Keratinocyte (primary cell): ENCODE measurements around the gene RRP1B. TPM values are rescaled to one million over a fixed set of nuclear protein-coding genes. Genes with fewer than 3 reads are reported as not detected.

ENCODE experiments used
- DNase-seq: peaks from one replicate; pipeline ENCODE4 v3.0.0-alpha.2; 2011; ENCODE audit warnings: low read depth, missing footprints, low spot score
- FAIRE-seq: peaks from 2 replicates; lab custom pipeline; 2011; peaks lifted over from hg19 to GRCh38; lab: Jason Lieb, UNC
- H2AFZ ChIP-seq: 2 replicates; pipeline ENCODE4 v1.6.0; 2012; ENCODE audit warnings: low read length, control low read depth, inconsistent platforms; ENCODE audit not compliant: control insufficient read depth
- H3K27ac ChIP-seq: 2 replicates; pipeline ENCODE4 v1.5.1; 2011; ENCODE audit warnings: low read length; ENCODE audit not compliant: control insufficient read depth, insufficient read depth
- H3K27me3 ChIP-seq: 3 replicates; pipeline ENCODE4 v1.6.0; 2011; ENCODE audit warnings: low read length; ENCODE audit not compliant: control insufficient read depth, insufficient read depth; ENCODE audit errors: extremely low read depth
- H3K36me3 ChIP-seq, 2 experiments: 2 replicates in 1 of 2; 3 replicates in 1 of 2; pipeline ENCODE4 v1.5.1; 2011; ENCODE audit warnings: low read length in 2 of 2, mild to moderate bottlenecking in 1 of 2; ENCODE audit not compliant: control insufficient read depth in 2 of 2, insufficient read depth in 2 of 2; ENCODE audit errors: extremely low read depth in 1 of 2
- H3K4me1 ChIP-seq: 3 replicates; pipeline ENCODE4 v1.5.1; 2011; ENCODE audit warnings: low read length; ENCODE audit not compliant: control insufficient read depth, insufficient read depth; ENCODE audit errors: extremely low read depth
- H3K4me2 ChIP-seq: 3 replicates; pipeline ENCODE4 v1.6.0; 2011; ENCODE audit warnings: low read depth, low read length; ENCODE audit not compliant: control insufficient read depth, insufficient read depth; ENCODE audit errors: extremely low read depth
- H3K4me3 ChIP-seq, 3 experiments: fragments of 200-600 bp in 1 of 3; sonication (generic) in 1 of 3; 2 replicates in 2 of 3; 3 replicates in 1 of 3; pipeline ENCODE4 v1.5.1; 2011 to 2016; ENCODE audit warnings: low read length in 3 of 3, mild to moderate bottlenecking in 3 of 3, control low read depth in 2 of 3, inconsistent platforms in 1 of 3, low read depth in 1 of 3, mixed read lengths in 1 of 3, mixed run types in 1 of 3, moderate library complexity in 1 of 3; ENCODE audit not compliant: control insufficient read depth in 2 of 3, insufficient read depth in 2 of 3; ENCODE audit errors: extremely low read depth in 1 of 3
- H3K79me2 ChIP-seq: 2 replicates; pipeline ENCODE4 v1.6.0; 2012; ENCODE audit warnings: low read length; ENCODE audit not compliant: control insufficient read depth, insufficient read depth
- H3K9ac ChIP-seq: 3 replicates; pipeline ENCODE4 v1.6.0; 2011; ENCODE audit warnings: low read length; ENCODE audit not compliant: control insufficient read depth, insufficient read depth; ENCODE audit errors: extremely low read depth
- H3K9me1 ChIP-seq: 3 replicates; pipeline ENCODE4 v1.6.0; 2011; ENCODE audit warnings: low read length; ENCODE audit not compliant: control insufficient read depth, insufficient read depth; ENCODE audit errors: extremely low read depth
- H3K9me3 ChIP-seq: 2 replicates; pipeline ENCODE4 v1.5.1; 2012; ENCODE audit warnings: low read depth, low read length; ENCODE audit not compliant: control insufficient read depth
- H4K20me1 ChIP-seq: 3 replicates; pipeline ENCODE4 v1.6.0; 2011; ENCODE audit warnings: low read length; ENCODE audit not compliant: control insufficient read depth, insufficient read depth; ENCODE audit errors: extremely low read depth
- EZH2 ChIP-seq: IDR thresholded peaks from one replicate; pipeline ENCODE4 v1.6.1; 2012; ENCODE audit warnings: inconsistent platforms, mild to moderate bottlenecking, low read length, moderate library complexity
- dilution Hi-C: fragments of 300-500 bp; cut with MboI; formaldehyde crosslinking; loops from one replicate; pipeline ENCODE4 v1.7.0; 2020; ENCODE audit warnings: low sequenced_read_pairs; ENCODE audit not compliant: extremely low pct_ligation_motif_present
- polyA plus RNA-seq, 5 experiments: library from polyadenylated mRNA; depleted of rRNA in 3 of 5; stranded (reverse) in 3 of 5; stranded (forward) in 1 of 5; unstranded in 1 of 5; fragments of >200 nt; gene quantifications; 1 replicate in 1 of 5; 2 replicates in 3 of 5; 3 replicates in 1 of 5; pipeline versions ENCODE4 v1.2.1 to v1.2.3, GENCODE V29; 2011 to 2012; ENCODE audit warnings: missing spikeins in 2 of 5, low read depth in 1 of 5, low replicate concordance in 1 of 5
- TF ChIP-seq, protein P1 (sequence below), 3 experiments: IDR thresholded peaks in 1 of 3; conservative IDR thresholded peaks in 1 of 3; optimal IDR thresholded peaks in 1 of 3; 2 replicates in 2 of 3; 3 replicates in 1 of 3; pipeline versions ENCODE3 to v1.5.1; 2011; ENCODE audit warnings: low read length in 3 of 3, mild to moderate bottlenecking in 3 of 3, moderate library complexity in 2 of 3, control low read depth in 1 of 3, inconsistent platforms in 1 of 3; ENCODE audit not compliant: insufficient read depth in 2 of 3; ENCODE audit errors: extremely low read depth in 1 of 3

The RRP1B gene
- polyA plus RNA-seq, 1 donor (not counting 4 experiments of a cell fraction or from before 2014, with no cell fraction given): 19.8 TPM

DNA sequence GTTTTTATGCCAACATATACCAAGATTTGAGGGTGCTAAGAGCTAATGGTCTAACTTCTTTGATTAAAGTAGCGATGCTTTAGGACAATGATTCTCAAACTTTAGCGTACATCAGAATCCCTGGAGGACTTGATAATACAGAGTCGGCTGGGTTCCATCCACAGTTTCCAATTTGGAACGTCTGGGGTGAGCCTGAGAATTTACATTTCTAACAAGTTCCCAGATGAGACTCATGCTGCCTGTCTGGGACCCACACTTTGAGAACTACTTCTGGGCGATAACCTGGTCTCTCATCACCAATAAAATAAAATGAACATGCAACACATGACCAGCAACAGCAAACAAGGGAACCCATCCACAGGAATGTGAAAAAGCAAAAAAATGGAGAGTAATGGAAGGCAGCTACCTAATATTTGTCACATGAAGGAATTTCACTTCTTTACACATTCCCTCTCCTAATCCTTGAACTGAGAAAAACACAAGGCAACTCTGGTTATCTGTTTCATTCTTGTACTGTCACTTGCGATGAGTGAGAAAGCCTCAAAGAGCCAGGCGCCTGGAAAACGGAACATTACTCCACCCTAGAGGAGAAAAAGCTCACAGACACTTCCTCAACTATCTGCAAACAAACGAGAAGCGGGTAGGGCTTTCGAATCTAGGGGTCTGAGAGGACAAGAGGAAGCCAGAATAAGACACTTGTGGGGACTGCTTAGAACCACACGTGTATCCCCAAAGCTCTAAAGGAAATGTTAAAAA lies 14.0 kb upstream of the RRP1B start:
- no peak for TF ChIP-seq EZH2
- TF ChIP-seq, protein P1, sequence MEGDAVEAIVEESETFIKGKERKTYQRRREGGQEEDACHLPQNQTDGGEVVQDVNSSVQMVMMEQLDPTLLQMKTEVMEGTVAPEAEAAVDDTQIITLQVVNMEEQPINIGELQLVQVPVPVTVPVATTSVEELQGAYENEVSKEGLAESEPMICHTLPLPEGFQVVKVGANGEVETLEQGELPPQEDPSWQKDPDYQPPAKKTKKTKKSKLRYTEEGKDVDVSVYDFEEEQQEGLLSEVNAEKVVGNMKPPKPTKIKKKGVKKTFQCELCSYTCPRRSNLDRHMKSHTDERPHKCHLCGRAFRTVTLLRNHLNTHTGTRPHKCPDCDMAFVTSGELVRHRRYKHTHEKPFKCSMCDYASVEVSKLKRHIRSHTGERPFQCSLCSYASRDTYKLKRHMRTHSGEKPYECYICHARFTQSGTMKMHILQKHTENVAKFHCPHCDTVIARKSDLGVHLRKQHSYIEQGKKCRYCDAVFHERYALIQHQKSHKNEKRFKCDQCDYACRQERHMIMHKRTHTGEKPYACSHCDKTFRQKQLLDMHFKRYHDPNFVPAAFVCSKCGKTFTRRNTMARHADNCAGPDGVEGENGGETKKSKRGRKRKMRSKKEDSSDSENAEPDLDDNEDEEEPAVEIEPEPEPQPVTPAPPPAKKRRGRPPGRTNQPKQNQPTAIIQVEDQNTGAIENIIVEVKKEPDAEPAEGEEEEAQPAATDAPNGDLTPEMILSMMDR (optimal IDR thresholded peaks at IDR 0.05 in 1 of 3, IDR thresholded peaks at IDR 0.05 in 1 of 3, conservative IDR thresholded peaks at IDR 0.05 in 1 of 3; ENCODE audit: extremely low read depth in 1 of 3, insufficient read depth in 2 of 3, low read length in 3 of 3): peak; percentile 57 to 66 (median 61)
- H3K4me3 ChIP-seq: no peak overlapping the region
- DNase-seq (no peak), FAIRE-seq (peak; percentile 81)
- H3K4me1 ChIP-seq: peaks cover 29% of the 10 kb centered on the region
- peak overlapping the region; percentile 67 for H3K9ac ChIP-seq
- no peaks in the 10 kb centered on the region for H4K20me1 ChIP-seq
- H3K27me3 ChIP-seq: no peaks in the 10 kb centered on the region
- dilution Hi-C loops: no loop called here
- peak overlapping the region; percentile 61 for H3K4me2 ChIP-seq
- peak overlapping the region; percentile 53 for H2AFZ ChIP-seq
- no peaks in the 10 kb centered on the region for H3K79me2 ChIP-seq
- H3K9me1 ChIP-seq: no peaks in the 10 kb centered on the region
- no peaks in the 10 kb centered on the region for H3K36me3 ChIP-seq
- H3K9me3 ChIP-seq: no peaks in the 10 kb centered on the region
- H3K27ac ChIP-seq: peak overlapping the region; percentile 55

DNA sequence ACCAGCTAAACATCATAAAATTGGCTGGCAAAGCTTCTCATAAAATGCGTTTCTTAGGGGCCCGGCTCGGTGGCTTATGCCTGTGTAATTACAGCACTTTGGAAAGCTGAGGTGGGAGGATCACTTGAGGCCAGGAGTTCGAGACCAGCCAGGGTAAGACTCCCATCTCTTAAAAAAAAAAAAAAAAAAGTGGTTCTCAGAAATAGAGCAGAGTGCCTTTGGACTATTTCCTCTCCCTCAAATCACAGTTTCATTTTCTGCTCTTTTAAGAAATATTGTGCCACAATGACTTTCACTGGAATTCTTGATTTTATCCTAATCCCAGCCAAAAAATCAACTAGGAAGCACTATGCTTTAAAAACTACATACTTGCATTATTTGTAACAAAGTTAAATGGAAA lies 13.4 kb upstream of the RRP1B start:
- H3K27ac ChIP-seq: peak overlapping the region; percentile 55
- no peaks in the 10 kb centered on the region for H3K27me3 ChIP-seq
- H3K4me3 ChIP-seq: no peak overlapping the region
- peak overlapping the region; percentile 61 for H3K4me2 ChIP-seq
- H2AFZ ChIP-seq: no peak overlapping the region
- H3K9me3 ChIP-seq: no peaks in the 10 kb centered on the region
- H3K9me1 ChIP-seq: no peaks in the 10 kb centered on the region
- no peaks in the 10 kb centered on the region for H4K20me1 ChIP-seq
- dilution Hi-C loops: no loop called here
- FAIRE-seq (no peak), DNase-seq (no peak)
- peak overlapping the region; percentile 67 for H3K9ac ChIP-seq
- peaks cover 26% of the 10 kb centered on the region for H3K4me1 ChIP-seq
- H3K79me2 ChIP-seq: no peaks in the 10 kb centered on the region
- no peaks in the 10 kb centered on the region for H3K36me3 ChIP-seq
- TF ChIP-seq, protein P1 (optimal IDR thresholded peaks at IDR 0.05 in 1 of 3, IDR thresholded peaks at IDR 0.05 in 1 of 3, conservative IDR thresholded peaks at IDR 0.05 in 1 of 3; ENCODE audit: extremely low read depth in 1 of 3, insufficient read depth in 2 of 3, low read length in 3 of 3): no peak
- no peak for TF ChIP-seq EZH2
